GM12878 (cell line): ENCODE measurements around the gene TTLL11. TPM values are rescaled to one million over a fixed set of nuclear protein-coding genes. Genes with fewer than 3 reads are reported as not detected.

Experiments used
- BCLAF1 ChIP-seq: fragments of 450-650 bp; IDR thresholded peaks from 2 replicates; pipeline ENCODE4 v1.6.1; 2017; ENCODE audit warnings: antibody characterized with exemption, mild to moderate bottlenecking, moderate library complexity
- EED ChIP-seq: sonication (generic); IDR thresholded peaks from 2 replicates; pipeline ENCODE4 v1.6.1; 2016; ENCODE audit warnings: antibody characterized with exemption, low read depth
- EP300 ChIP-seq, 2 experiments: fragments of 150-350 bp in 1 of 2; IDR thresholded peaks; 2 replicates each; pipeline ENCODE4 v1.6.1; 2011 to 2012; ENCODE audit warnings: low read depth in 2 of 2, low read length in 2 of 2, borderline replicate concordance in 1 of 2, improper control_type of control experiment in 1 of 2, inconsistent platforms in 1 of 2; ENCODE audit not compliant: control insufficient read depth in 1 of 2
- EZH2 ChIP-seq: IDR thresholded peaks from 2 replicates; pipeline ENCODE4 v1.6.1; 2012; ENCODE audit warnings: low read depth, mild to moderate bottlenecking, control low read depth, inconsistent platforms, low read length, borderline replicate concordance; ENCODE audit not compliant: control insufficient read depth
- FOXM1 ChIP-seq: IDR thresholded peaks from 2 replicates; pipeline ENCODE4 v1.6.1; 2012; ENCODE audit warnings: low read depth, mild to moderate bottlenecking, inconsistent platforms, low read length, moderate library complexity
- HDAC2 ChIP-seq: fragments of 200-600 bp; sonication (generic); IDR thresholded peaks from 2 replicates; pipeline ENCODE4 v1.6.1; 2017
- IRF5 ChIP-seq: fragments of 450-650 bp; IDR thresholded peaks from 2 replicates; pipeline ENCODE4 v1.6.1; 2017; ENCODE audit warnings: borderline replicate concordance
- MEF2A ChIP-seq: IDR thresholded peaks from 2 replicates; pipeline ENCODE4 v1.6.1; 2011; ENCODE audit warnings: low read depth, mild to moderate bottlenecking, low read length, moderate library complexity; ENCODE audit not compliant: insufficient read depth
- NR2C1 ChIP-seq: fragments of 450-650 bp; IDR thresholded peaks from 2 replicates; pipeline ENCODE4 v1.6.1; 2017; ENCODE audit warnings: antibody characterized with exemption, mild to moderate bottlenecking, moderate library complexity
- SPI1 ChIP-seq: IDR thresholded peaks from 2 replicates; pipeline ENCODE4 v1.6.1; 2011; ENCODE audit warnings: low read depth, mild to moderate bottlenecking, low read length, moderate library complexity, borderline replicate concordance; ENCODE audit not compliant: insufficient read depth
- SUZ12 ChIP-seq: fragments of 200-600 bp; sonication (generic); IDR thresholded peaks from one replicate; pipeline ENCODE4 v1.6.1; 2018; ENCODE audit warnings: antibody characterized with exemption, mild to moderate bottlenecking; ENCODE audit not compliant: unreplicated experiment
- TBL1XR1 ChIP-seq: IDR thresholded peaks from 2 replicates; pipeline ENCODE4 v1.6.1; 2012; ENCODE audit warnings: low read depth, low read length, improper control_type of control experiment
- WRNIP1 ChIP-seq: IDR thresholded peaks from 2 replicates; pipeline ENCODE4 v1.6.1; 2011; ENCODE audit warnings: low read depth, low read length, improper control_type of control experiment, borderline replicate concordance
- ZBTB11 ChIP-seq: fragments of 450-650 bp; formaldehyde crosslinking; IDR thresholded peaks from 2 replicates; pipeline ENCODE4 v1.5.0; 2022; ENCODE audit warnings: mild to moderate bottlenecking, missing genetic modification characterization
- ZNF687 ChIP-seq: fragments of 450-650 bp; IDR thresholded peaks from 2 replicates; pipeline ENCODE4 v1.6.1; 2017; ENCODE audit warnings: mild to moderate bottlenecking, moderate library complexity
- ZZZ3 ChIP-seq: IDR thresholded peaks from 2 replicates; pipeline ENCODE4 v1.6.1; 2011; ENCODE audit warnings: low read depth; ENCODE audit not compliant: control insufficient read depth, insufficient read length
- polyA plus RNA-seq, 11 experiments: library from polyadenylated mRNA; depleted of rRNA in 4 of 11; unstranded in 6 of 11; stranded (reverse) in 5 of 11; fragments of >200 nt; fragmentation: Nextera tagmentation in 4 of 11; fragmentation: Illumina TruSeq in 1 of 11; extraction: Ambion mirVana in 4 of 11; extraction: Trizol in 1 of 11; gene quantifications; 1 replicate in 1 of 11; 2 replicates in 10 of 11; pipeline versions ENCODE4 v1.2.1 to v1.2.3, GENCODE V29; 2011 to 2016; ENCODE audit warnings: inconsistent platforms in 2 of 11, missing spikeins in 2 of 11, low read depth in 1 of 11
- total RNA-seq, 4 experiments: library from RNA; depleted of rRNA in 3 of 4; stranded (reverse); fragments of >200 nt in 3 of 4; fragmentation: Illumina TruSeq in 1 of 4; extraction: Trizol in 1 of 4; gene quantifications; 2 replicates each; pipeline versions ENCODE4 v1.2.1 to v1.2.3, GENCODE V29; 2013 to 2021

The TTLL11 gene
- total and polyA plus RNA-seq, 10 of the 15 experiments (the other 5 are each of a cell fraction or from before 2014, with no cell fraction given), result 1.2 to 3.7 (median 2.9) TPM

- 0 out of 2 replicates have a peak, but pooled peaks have one; percentile 1 for TF ChIP-seq ZBTB11 (CRISPR knock-in tag)
- no peak for TF ChIP-seq SUZ12
- TF ChIP-seq IRF5, result no peak
- no peak for TF ChIP-seq WRNIP1
- no peak for TF ChIP-seq EP300 (IDR thresholded peaks at IDR 0.05; ENCODE audit: borderline replicate concordance in 1 of 2, control insufficient read depth in 1 of 2, low read depth in 2 of 2, low read length in 2 of 2)
- no peak for TF ChIP-seq EED
- no peak for TF ChIP-seq SPI1
- no peak for TF ChIP-seq FOXM1
- no peak for TF ChIP-seq HDAC2
- TF ChIP-seq TBL1XR1, result no peak
- no peak for TF ChIP-seq ZZZ3
- peak; percentile 44; the same call in 1 of the 2 replicates for TF ChIP-seq MEF2A
- peak; percentile 79 for TF ChIP-seq NR2C1
- no peak for TF ChIP-seq EZH2
- peak; percentile 83 for TF ChIP-seq ZNF687
- no peak for TF ChIP-seq BCLAF1
Observed at GRCh38 chr9:122092611-122093506, at the start of gene TTLL11 (continued).
